Small intestine (tissue), 7 donors: ENCODE data around the gene EEPD1. TPM values are rescaled to one million over a fixed set of nuclear protein-coding genes. Genes with fewer than 3 reads are reported as not detected.

Experiments
- DNase-seq, 2 donors: peaks; one replicate each; pipeline versions ENCODE4 v3.0.0 to v3.0.0-alpha.2; 2013
- FAIRE-seq: peaks from 2 replicates; lab custom pipeline; 2012; peaks lifted over from hg19 to GRCh38; lab: Jason Lieb, UNC
- H3K27ac ChIP-seq, 3 donors: one replicate each; pipeline ENCODE4 v1.5.1; 2013; ENCODE audit warnings: low read length in 2 of 3, mild to moderate bottlenecking in 2 of 3, control low read depth in 1 of 3, inconsistent platforms in 1 of 3, low read depth in 1 of 3, moderate library complexity in 1 of 3
- H3K27me3 ChIP-seq, 3 donors: one replicate each; pipeline ENCODE4 v1.6.1; 2013; ENCODE audit warnings: low read length in 3 of 3, inconsistent platforms in 1 of 3; ENCODE audit not compliant: control insufficient read depth in 3 of 3, insufficient read depth in 3 of 3
- H3K36me3 ChIP-seq, 3 donors: one replicate each; pipeline ENCODE4 v1.6.1; 2013; ENCODE audit warnings: low read length in 3 of 3, inconsistent platforms in 1 of 3, low read depth in 1 of 3, mild to moderate bottlenecking in 1 of 3, moderate library complexity in 1 of 3; ENCODE audit not compliant: control insufficient read depth in 3 of 3, insufficient read depth in 2 of 3
- H3K4me1 ChIP-seq, 3 donors: one replicate each; pipeline ENCODE4 v1.6.1; 2013; ENCODE audit warnings: low read length in 2 of 3, inconsistent platforms in 1 of 3, low read depth in 1 of 3, mild to moderate bottlenecking in 1 of 3, moderate library complexity in 1 of 3; ENCODE audit not compliant: control insufficient read depth in 3 of 3, insufficient read depth in 2 of 3
- H3K4me3 ChIP-seq, 3 donors: one replicate each; pipeline ENCODE4 v1.5.1; 2013; ENCODE audit warnings: low read length in 3 of 3, control low read depth in 1 of 3, inconsistent platforms in 1 of 3, low read depth in 1 of 3, mild to moderate bottlenecking in 1 of 3, moderate library complexity in 1 of 3
- H3K9me3 ChIP-seq, 2 donors: one replicate each; pipeline ENCODE4 v1.6.1; 2013; ENCODE audit warnings: low read depth in 1 of 2, low read length in 1 of 2; ENCODE audit not compliant: control insufficient read depth in 2 of 2, insufficient read depth in 1 of 2
- WGBS, 3 donors: extraction: QIAGEN DNeasy Blood & Tissue Kit; methylation state at CpG; one replicate each; pipeline ENCODE4 v1.1.7; 2013; 5-methylcytosine and 5-hydroxymethylcytosine counted together
- polyA plus RNA-seq, 4 donors: library from polyadenylated mRNA; stranded (reverse) in 3 of 4; unstranded in 1 of 4; fragments of 200-250 nt in 3 of 4; fragments of 120-200 nt in 1 of 4; gene quantifications; one replicate each; pipeline versions ENCODE4 v1.2.1 to v1.2.3, GENCODE V29; 2013
- donor health status: healthy with polysubstance abuse.
- donor health status: control.
- donor health status: control.
- donor health status: Bipolar disorder and iron deficiency.
- donor health status: healthy.

The EEPD1 gene
- polyA plus RNA-seq, 4 donors, result 6.9 to 175 (median 86.3) TPM

GRCh38 chr7:36280840-36281812 lies 128.1 kb downstream of the EEPD1 start:
- FAIRE-seq (no peak), DNase-seq (peak in 1 of 2 donors; percentile 65)
- H3K9me3 ChIP-seq, result no peaks in the 10 kb centered on the region
- peaks cover 0 to 22% (median 0%) of the 10 kb centered on the region in 3 donors for H3K36me3 ChIP-seq
- WGBS, 3 donors, result 7 to 23% (median 22%) methylated on average over 18 of the region's 18 CpGs
- H3K4me1 ChIP-seq, result peaks cover 0 to 15% (median 8%) of the 10 kb centered on the region in 3 donors
- no peaks in the 10 kb centered on the region for H3K27me3 ChIP-seq
- peak overlapping the region in 1 of 3 donors; percentile 56 for H3K27ac ChIP-seq
- H3K4me3 ChIP-seq, result no peak overlapping the region

GRCh38 chr7:36281945-36282717 lies 129.1 kb downstream of the EEPD1 start:
- H3K4me1 ChIP-seq, result peaks cover 0 to 15% (median 10%) of the 10 kb centered on the region in 3 donors
- 75 to 86% (median 81%) methylated on average over 10 of the region's 10 CpGs for WGBS, 3 donors
- no peak for FAIRE-seq

GRCh38 chr7:36283181-36283580 lies 130.1 kb downstream of the EEPD1 start:
- Histone ChIP-seq H3K4me3 (no peak overlapping the region), H3K4me1 (peaks cover 0 to 15% (median 10%) of the 10 kb centered on the region in 3 donors), H3K27me3 (no peaks in the 10 kb centered on the region), H3K9me3 (no peaks in the 10 kb centered on the region), H3K36me3 (peaks cover 0 to 30% (median 3%) of the 10 kb centered on the region in 3 donors), H3K27ac (no peak overlapping the region)
- WGBS, 3 donors, result 73 to 91% (median 80%) methylated on average over 9 of the region's 9 CpGs
- DNase-seq (no peak), FAIRE-seq (no peak)

More at GRCh38 chr7:36281945-36282717, 129.1 kb downstream of the EEPD1 start:
- H3K4me3 ChIP-seq, result no peak overlapping the region
- DNase-seq, result no peak
- H3K9me3 ChIP-seq, result no peaks in the 10 kb centered on the region
- H3K36me3 ChIP-seq, result peaks cover 0 to 22% (median 0%) of the 10 kb centered on the region in 3 donors
- H3K27ac ChIP-seq, result no peak overlapping the region
- H3K27me3 ChIP-seq, result no peaks in the 10 kb centered on the region

GRCh38 chr7:36283711-36284130 lies 130.7 kb downstream of the EEPD1 start:
- no peak for DNase-seq
- Histone ChIP-seq H3K27me3 (no peaks in the 10 kb centered on the region), H3K36me3 (peaks cover 0 to 33% (median 3%) of the 10 kb centered on the region in 3 donors), H3K27ac (peak overlapping the region in 1 of 3 donors; percentile 15), H3K4me3 (no peak overlapping the region), H3K9me3 (no peaks in the 10 kb centered on the region), H3K4me1 (peaks cover 0 to 10% (median 10%) of the 10 kb centered on the region in 3 donors)
- 78 to 96% (median 83%) methylated on average over 7 of the region's 7 CpGs for WGBS, 3 donors
- FAIRE-seq, result no peak

DNA sequence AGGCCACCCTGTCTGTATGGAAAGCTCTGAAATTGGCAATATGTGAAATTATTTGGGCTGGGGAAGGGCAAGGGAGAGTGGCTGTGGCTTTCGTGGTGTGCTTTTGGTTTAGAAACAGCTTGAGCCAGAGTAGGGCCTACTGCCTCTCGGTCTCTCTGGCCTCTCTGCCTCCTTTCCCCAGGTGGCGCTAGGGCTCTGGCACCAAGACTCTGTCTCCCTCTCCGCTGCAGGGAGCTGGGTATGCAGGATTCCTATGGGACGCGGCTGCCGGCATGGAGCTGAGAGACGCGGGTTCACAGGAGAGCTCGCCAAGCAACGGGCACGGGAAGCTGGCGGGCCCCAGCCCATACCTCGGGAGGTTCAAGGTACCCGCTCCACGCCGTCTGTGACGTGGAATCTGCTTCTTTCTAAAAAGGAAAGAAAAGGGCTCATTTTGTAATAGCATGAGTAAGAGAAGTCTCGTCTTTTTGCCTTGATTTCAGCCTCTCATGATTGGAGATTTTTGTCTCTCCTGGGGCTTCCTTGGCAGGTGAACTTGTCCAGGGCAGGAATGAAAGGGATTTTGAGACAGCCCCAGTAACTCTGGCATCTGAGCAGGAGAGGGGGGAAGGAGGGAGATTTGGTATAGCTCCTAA lies 131.5 kb downstream of the EEPD1 start:
- no peak for FAIRE-seq
- no peak overlapping the region for H3K27ac ChIP-seq
- WGBS, 3 donors, result 85 to 90% (median 90%) methylated on average over 19 of the region's 19 CpGs

DNA sequence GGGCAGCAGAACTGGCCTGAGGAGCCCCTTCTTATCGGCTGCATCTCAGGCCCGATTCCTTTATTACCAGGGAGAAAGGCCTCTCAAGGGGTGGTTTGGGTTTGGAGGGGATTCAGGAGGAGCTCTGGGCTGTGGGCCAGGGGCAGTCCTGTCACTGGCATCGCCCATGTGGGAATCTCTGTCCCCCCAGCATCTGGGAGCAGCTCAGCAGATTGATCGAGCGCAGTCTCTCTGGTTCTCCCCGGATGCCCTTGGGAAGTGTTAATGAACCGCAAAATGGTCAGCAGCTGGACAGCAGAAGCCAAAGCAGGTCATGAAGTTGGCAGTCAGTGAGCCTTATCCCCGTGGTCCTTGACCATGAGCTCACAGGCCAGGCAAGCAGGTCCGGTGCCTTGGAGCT lies 132.2 kb downstream of the EEPD1 start:
- WGBS, 3 donors, result 77 to 90% (median 78%) methylated on average over 9 of the region's 9 CpGs
- Histone ChIP-seq H3K9me3 (no peaks in the 10 kb centered on the region), H3K4me1 (peaks cover 0 to 10% (median 6%) of the 10 kb centered on the region in 3 donors), H3K27ac (no peak overlapping the region), H3K27me3 (no peaks in the 10 kb centered on the region), H3K36me3 (peaks cover 0 to 33% (median 3%) of the 10 kb centered on the region in 3 donors), H3K4me3 (no peak overlapping the region)
- DNase-seq (no peak), FAIRE-seq (no peak)

More for the DNA sequence above, 131.5 kb downstream of the EEPD1 start:
- DNase-seq, result no peak
- H3K4me1 ChIP-seq, result peaks cover 0 to 10% (median 4%) of the 10 kb centered on the region in 3 donors
- H3K27me3 ChIP-seq, result no peaks in the 10 kb centered on the region
- no peaks in the 10 kb centered on the region for H3K9me3 ChIP-seq
- H3K4me3 ChIP-seq, result no peak overlapping the region
- peaks cover 0 to 33% (median 3%) of the 10 kb centered on the region in 3 donors for H3K36me3 ChIP-seq

GRCh38 chr7:36286226-36286625 lies 133.2 kb downstream of the EEPD1 start:
- H3K4me1 ChIP-seq, result peaks cover 0 to 15% (median 10%) of the 10 kb centered on the region in 3 donors
- no peaks in the 10 kb centered on the region for H3K9me3 ChIP-seq
- peak overlapping the region in 1 of 3 donors; percentile 38 for H3K27ac ChIP-seq
- WGBS, 3 donors, result 66 to 90% (median 69%) methylated on average over 2 of the region's 2 CpGs
- DNase-seq (no peak), FAIRE-seq (no peak)
- peaks cover 0 to 39% (median 3%) of the 10 kb centered on the region in 3 donors for H3K36me3 ChIP-seq
- no peaks in the 10 kb centered on the region for H3K27me3 ChIP-seq
- no peak overlapping the region for H3K4me3 ChIP-seq
